Measurements from ENCODE around the gene IRF7. TPM values are rescaled to one million over a fixed set of nuclear protein-coding genes. Genes with fewer than 3 reads are reported as not detected.

The IRF7 gene
- total and polyA plus RNA-seq, 2 donors from 2014 or later = 21.5 to 36.7 TPM

GRCh38 chr11:586376-587316, 29.1 kb downstream of the IRF7 start:
- TF ChIP-seq CTCF (IDR thresholded peaks at IDR 0.05; ENCODE audit: borderline replicate concordance, extremely low read depth, insufficient read depth) = no peak
- H3K4me3 ChIP-seq (ENCODE audit: low read length in 3 of 3) = no peak overlapping the region
- H3K36me3 ChIP-seq (ENCODE audit: control insufficient read depth in 2 of 3, insufficient read depth in 3 of 3, low read length in 3 of 3) = peaks cover 0 to 47% (median 25%) of the 10 kb centered on the region in 3 donors
- no peaks in the 10 kb centered on the region for H3K4me1 ChIP-seq (ENCODE audit: control insufficient read depth in 2 of 3, insufficient read depth in 2 of 3, low read depth in 1 of 3, low read length in 3 of 3)
- no peak for FAIRE-seq
- H3K9ac ChIP-seq (ENCODE audit: low read length in 3 of 3) = no peak overlapping the region
- DNase-seq = no peak
- H3K9me3 ChIP-seq (ENCODE audit: control insufficient read depth in 2 of 3, insufficient read depth in 1 of 3, low read length in 3 of 3) = no peaks in the 10 kb centered on the region
- no peak overlapping the region for H3K27ac ChIP-seq (ENCODE audit: low read depth in 2 of 2, low read length in 2 of 2)
- no peaks in the 10 kb centered on the region for H3K27me3 ChIP-seq (ENCODE audit: control insufficient read depth, insufficient read depth, low read length)
- intact Hi-C loops (cut with DNase I) = no loop called here

GRCh38 chr11:584287-584686, 31.5 kb downstream of the IRF7 start:
- peaks cover 0 to 11% (median 0%) of the 10 kb centered on the region in 3 donors for H3K4me1 ChIP-seq (ENCODE audit: control insufficient read depth in 2 of 3, insufficient read depth in 2 of 3, low read depth in 1 of 3, low read length in 3 of 3)
- DNase-seq (no peak), FAIRE-seq (no peak)
- no peaks in the 10 kb centered on the region for H3K9me3 ChIP-seq (ENCODE audit: control insufficient read depth in 2 of 3, insufficient read depth in 1 of 3, low read length in 3 of 3)
- H3K36me3 ChIP-seq (ENCODE audit: control insufficient read depth in 2 of 3, insufficient read depth in 3 of 3, low read length in 3 of 3) = peaks cover 0 to 32% (median 16%) of the 10 kb centered on the region in 3 donors
- intact Hi-C loops (cut with DNase I) = no loop called here
- no peak overlapping the region for H3K4me3 ChIP-seq (ENCODE audit: low read length in 3 of 3)
- H3K27me3 ChIP-seq (ENCODE audit: control insufficient read depth, insufficient read depth, low read length) = no peaks in the 10 kb centered on the region
- no peak overlapping the region for H3K9ac ChIP-seq (ENCODE audit: low read length in 3 of 3)
- TF ChIP-seq CTCF (IDR thresholded peaks at IDR 0.05; ENCODE audit: borderline replicate concordance, extremely low read depth, insufficient read depth) = no peak
- H3K27ac ChIP-seq (ENCODE audit: low read depth in 2 of 2, low read length in 2 of 2) = no peak overlapping the region

GRCh38 chr11:581752-582151, 34.0 kb downstream of the IRF7 start:
- peaks cover 0 to 29% (median 11%) of the 10 kb centered on the region in 3 donors for H3K4me1 ChIP-seq (ENCODE audit: control insufficient read depth in 2 of 3, insufficient read depth in 2 of 3, low read depth in 1 of 3, low read length in 3 of 3)
- DNase-seq = no peak
- H3K36me3 ChIP-seq (ENCODE audit: control insufficient read depth in 2 of 3, insufficient read depth in 3 of 3, low read length in 3 of 3) = peaks cover 0 to 20% (median 10%) of the 10 kb centered on the region in 3 donors
- no peak overlapping the region for H3K4me3 ChIP-seq (ENCODE audit: low read length in 3 of 3)
- FAIRE-seq = no peak
- H3K27me3 ChIP-seq (ENCODE audit: control insufficient read depth, insufficient read depth, low read length) = no peaks in the 10 kb centered on the region
- no peak overlapping the region for H3K27ac ChIP-seq (ENCODE audit: low read depth in 2 of 2, low read length in 2 of 2)
- no peaks in the 10 kb centered on the region for H3K9me3 ChIP-seq (ENCODE audit: control insufficient read depth in 2 of 3, insufficient read depth in 1 of 3, low read length in 3 of 3)
- no peak for TF ChIP-seq CTCF (IDR thresholded peaks at IDR 0.05; ENCODE audit: borderline replicate concordance, extremely low read depth, insufficient read depth)
- intact Hi-C loops (cut with DNase I) = no loop called here
- no peak overlapping the region for H3K9ac ChIP-seq (ENCODE audit: low read length in 3 of 3)

Measured in kidney (tissue), 14 donors.